Epidermal melanocyte (primary cell): ENCODE data around the gene SCARB1.

Experiments used
- DNase-seq: peaks from one replicate; pipeline ENCODE4 v3.0.0; 2011; ENCODE audit warnings: low spot score; ENCODE audit not compliant: insufficient read length

Gene SCARB1

DNA sequence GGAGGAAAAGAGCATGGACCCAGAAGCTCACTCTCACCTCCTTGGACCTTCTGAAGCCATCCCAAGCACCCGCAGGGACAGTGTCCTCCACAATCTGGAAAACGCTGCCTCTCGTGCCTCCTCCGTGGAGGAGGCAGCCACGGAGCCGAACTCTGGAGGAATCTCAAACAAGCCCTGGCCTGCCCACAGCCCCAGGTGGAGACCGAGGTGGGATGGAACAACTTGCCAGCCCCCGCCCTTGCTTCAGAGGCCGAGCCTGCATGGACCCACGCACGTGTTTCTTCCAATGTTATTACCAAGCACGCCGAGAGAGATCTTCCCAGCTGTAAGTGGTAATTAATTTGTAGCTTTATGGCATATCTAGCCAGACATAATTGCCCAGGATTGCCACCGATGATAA, 61.3 kb downstream of the SCARB1 start:
- DNase-seq, result no peak

DNA sequence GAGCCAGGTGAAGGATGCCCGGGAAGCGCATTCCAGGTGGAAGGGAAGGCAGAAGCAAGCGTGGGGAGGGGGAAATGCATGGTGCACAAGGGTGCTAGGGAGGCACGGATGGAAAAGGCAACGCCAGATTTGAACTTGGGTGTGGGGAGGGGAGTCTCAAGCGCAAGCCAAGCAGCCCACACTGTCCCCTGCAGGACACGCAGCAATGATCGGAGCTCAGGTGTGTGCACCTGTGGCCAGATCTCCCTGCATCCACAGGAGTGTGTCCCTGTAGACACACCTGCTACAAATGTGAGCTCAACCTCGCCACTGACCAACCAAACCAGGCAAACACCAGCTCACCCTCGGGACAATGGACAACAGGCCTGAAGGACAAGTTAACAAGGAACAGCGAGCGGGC, 63.2 kb downstream of the SCARB1 start:
- DNase-seq, result no peak

DNA sequence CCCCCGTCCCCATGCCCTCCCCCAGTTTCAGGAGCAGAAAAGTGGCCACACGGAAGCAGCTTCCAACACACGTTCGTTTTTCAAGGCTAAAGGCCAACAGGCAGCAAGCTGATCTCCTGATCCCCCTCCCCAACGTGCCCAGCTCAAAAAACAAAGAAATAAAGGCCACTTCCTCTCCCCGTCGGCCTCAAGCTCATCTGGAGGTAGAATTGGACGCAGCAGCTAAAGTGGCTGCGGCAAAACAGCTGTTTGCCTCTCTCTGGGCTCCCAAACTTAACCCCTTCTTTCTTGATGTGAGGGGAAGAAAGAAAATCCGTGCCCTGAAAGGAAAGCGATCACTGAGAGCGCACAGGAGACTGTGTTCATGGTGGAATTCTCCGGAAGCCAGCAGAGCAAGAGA, 66.3 kb downstream of the SCARB1 start:
- DNase-seq, result no peak

DNA sequence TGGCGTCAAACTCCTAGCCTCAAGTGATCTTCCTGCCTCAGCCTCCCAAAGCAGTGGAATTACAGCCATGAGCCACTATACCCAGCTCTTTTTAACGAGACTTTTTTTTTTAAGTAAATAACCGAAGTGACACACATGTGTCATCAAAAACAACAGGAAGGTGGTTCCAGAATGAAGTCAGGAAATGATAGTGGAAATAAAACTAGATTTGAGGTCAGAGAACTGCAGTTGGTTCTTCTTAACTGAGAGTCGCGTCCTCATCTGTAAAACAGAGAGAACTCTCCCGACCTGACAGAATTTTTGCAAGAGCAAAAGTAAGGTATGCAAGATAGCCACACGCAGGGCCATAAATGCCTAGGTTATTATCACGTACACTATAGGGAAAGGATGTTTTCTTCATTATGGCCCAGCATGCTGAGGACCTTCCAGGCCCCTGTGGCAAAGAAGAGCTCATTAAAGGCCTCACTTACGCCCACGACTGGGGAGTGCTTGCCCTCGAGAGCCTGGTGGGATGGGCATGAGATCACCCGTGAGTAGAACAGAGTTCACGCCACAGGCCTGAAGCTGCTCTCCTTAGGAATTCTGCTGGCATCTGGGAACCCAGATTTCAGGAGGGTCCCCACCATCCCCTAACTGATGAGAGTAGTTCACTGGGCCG, 67.2 kb downstream of the SCARB1 start:
- DNase-seq, result no peak

DNA sequence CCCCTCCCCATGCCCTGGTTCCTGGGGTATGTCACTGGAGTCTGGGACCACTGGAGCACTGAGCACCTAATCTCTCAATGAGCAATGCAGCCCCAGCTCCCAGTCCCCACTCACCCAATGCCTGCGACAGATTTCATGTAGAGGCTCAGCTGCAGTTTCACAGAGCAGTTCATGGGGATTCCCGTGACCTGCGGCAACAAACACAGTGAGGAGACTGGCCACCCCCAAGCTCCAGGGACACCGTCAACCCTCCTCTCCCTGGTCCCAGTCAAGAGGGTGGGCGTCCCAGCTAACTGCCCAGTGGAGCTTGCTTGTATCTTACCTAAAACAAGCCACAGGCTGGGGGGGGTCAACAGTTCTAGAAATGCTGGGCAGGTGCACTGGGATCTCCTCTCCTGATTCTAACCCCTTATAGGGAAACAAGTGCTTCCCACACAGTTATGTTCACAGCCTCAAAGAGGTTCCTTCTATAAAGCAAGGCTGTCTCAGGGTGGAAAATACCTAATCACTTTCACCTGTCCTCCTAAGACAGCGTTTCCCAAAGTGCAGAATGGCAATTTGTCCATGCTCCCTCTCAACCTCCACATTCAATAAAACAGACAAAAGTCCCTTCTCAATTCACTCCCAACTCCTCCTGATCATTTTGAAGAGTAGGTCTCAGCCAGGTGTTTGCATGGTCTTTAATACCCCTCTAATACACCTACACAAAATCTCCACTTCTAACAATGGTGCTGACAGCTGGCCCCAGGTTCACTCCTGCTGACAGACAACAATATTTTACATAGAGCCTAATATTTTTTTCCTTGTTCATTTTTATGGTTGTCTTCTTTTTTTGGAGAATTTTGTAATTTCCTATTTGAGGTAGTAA, 68.3 kb downstream of the SCARB1 start:
- no peak for DNase-seq

DNA sequence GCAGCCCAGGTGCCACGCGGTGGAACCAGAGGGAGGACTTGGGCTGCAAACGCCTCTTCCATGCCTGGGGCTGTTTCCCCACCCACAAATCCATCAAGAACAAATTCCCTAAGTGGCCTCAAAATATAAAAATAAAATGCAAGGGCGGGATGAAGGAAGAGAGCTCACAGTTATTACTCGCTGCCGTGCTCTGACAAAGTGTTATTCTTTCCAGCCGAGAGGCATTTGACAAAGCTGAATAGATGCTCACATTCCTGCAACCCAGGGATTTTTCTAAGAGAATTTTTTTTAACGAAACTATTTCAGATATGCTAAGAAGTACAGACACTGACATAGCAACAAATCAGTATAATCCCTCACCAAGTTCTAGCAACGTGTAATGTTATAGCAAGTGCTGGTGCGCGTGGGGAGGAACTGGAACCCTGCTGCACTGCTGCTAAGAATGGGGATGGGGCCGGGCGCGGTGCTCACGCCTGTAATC, 70.7 kb downstream of the SCARB1 start:
- peak; percentile 45 for DNase-seq

DNA sequence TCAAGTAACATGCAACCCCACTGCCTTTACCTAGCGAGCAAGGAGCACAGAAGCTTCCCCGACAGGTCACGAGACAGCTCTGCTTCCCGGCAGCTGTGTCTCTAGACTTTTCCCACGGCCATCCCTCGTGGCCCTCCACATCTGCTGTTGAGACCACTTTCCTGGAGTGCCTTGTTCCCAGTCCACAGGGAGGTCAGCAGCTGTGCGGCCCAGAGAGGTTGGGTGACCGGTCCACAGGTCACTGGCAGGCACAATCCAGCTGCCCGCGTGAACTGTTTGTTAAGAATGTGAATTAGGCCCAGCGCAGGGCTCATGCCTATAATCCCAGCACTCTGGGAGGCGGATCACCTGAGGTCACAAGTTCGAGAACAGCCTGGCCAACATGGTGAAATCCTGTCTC, 71.5 kb downstream of the SCARB1 start:
- no peak for DNase-seq

DNA sequence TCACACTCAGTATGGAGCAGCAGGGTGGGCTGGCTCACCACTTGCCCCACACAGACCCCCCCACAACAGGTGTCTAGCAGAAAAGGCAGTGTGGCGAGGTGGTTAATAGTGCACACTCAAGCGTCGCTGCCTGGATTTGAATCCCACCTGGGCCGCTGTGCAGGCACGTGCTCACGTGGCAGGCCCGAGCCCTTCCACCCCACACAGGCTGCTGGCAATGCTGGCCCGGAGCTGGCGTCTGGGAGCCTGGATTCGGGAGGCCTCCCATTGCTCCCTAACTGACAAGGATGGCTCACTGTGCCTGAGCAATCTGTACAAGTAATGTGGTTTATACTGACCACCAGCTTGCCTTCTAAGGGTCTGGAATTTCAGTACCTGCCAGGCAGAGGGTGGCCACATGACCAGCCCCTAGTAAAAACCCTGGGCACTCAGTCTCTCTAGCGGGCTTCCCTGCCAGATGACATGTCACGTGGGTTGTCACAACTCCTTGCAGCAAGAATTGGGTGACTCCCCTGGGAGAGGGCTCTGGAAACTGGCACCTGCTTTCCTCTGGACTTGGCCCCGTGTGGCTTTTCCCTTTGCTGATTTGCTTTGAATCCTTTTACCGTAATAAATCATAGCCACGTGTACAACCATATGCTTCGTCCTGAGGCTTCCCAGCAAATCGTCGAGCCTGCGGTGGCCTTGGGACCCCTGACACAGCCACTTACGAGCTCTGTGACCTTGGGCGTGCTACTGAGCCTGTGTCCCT, 72.8 kb downstream of the SCARB1 start:
- no peak for DNase-seq

DNA sequence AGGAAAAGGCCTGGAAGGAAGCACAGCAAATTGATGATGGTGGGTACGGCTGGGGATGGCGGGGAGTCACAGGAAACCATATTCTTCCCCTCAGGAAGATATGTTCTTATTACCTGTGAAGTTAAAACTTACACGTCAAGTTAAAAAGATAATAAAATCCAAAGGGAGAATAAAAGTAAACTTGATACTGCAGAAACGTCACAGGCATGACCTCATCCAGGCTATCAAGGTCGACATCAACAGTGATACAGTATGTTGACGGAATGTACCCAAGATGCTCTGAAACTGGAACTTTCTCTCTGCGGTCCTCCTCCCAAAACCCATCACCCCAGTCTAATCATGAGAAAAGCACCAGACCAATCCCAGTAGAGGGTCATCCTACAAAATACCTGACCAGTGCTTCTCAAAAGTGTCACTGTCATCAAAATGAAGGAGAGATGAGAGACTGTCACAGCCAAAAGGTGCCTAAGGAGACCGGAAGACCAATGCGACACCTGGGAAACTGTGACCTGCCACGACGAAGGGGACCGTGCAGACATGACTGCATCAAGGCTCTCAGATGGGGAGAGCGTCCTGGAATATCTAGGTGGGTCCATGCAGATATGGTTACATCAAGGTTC, 74.6 kb downstream of the SCARB1 start:
- no peak for DNase-seq

DNA sequence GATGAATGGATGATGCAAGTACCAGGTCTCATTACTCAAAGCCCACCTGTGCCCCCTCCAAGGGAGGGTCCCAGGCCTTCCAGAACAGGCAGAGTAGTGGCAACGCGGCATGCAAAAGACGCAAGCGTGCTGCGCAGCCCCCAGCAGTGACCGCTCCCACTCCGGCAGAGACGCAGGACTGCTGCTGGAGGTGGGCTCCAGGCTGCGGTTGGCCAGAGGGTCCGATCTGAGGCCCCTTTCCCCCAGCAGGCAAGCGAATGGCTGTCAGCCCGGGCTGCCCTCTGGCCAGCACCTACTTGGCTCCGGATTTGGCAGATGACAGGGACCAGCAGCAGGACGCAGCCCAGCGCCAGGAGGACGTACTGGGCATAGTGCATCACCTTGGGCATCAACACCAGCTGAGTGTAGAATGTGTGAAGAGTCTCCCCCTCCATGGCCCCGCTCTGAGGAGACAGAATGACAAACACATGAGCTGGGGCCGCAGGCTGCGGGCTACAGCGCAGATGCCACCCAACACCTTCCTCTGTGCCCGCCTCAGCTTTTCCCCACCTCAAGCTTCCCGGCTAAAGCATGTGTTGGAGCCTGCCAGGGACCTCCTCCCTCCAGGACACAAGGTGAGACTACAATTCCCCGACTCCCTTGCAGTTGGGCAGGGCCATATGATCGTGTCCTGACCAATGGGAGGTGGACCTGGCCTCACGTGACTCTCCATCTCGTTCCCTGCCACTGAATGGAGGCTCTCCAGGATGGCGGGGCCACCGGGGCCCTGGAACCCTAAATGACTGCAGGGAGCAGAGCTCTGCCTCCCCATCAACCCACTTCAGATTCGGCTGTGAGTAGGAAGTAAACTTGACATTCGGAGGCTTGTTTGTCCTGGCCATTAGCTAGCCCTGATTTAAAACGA, 77.4 kb downstream of the SCARB1 start:
- DNase-seq, result peak; percentile 72

DNA sequence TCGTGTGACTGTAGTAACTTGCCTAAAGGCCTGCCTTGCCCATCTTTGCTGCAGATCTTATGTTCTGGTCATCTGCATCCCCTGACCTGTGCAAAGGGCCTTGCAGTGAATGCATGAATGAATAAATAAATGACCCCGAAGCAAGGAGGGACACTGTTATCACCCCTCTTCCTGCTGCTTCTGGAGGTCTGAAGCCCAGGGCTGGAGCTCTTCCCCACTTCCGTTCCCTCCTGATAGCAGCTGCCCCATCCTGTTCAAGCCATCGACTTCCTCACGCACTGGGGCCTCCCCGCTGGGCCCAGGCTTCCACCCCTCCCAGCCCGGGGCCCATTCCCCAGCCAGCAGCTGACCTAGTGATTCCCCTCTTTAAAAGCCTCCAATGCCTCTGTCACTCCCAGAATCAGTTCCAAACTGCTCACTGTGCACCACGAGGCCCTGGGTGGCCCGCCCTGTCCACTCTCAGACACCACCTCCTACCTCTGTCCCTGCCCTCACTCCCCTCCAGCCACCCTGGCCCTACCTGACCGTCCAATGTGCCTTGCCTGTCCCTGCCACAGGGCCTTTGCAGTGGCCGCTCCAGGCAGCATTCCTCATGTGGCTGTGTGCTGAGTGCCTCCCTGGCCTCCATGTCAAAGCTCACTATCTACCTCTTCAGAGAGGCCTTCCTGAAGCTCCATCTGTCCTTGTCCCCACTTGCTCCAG, 78.6 kb downstream of the SCARB1 start:
- no peak for DNase-seq

DNA sequence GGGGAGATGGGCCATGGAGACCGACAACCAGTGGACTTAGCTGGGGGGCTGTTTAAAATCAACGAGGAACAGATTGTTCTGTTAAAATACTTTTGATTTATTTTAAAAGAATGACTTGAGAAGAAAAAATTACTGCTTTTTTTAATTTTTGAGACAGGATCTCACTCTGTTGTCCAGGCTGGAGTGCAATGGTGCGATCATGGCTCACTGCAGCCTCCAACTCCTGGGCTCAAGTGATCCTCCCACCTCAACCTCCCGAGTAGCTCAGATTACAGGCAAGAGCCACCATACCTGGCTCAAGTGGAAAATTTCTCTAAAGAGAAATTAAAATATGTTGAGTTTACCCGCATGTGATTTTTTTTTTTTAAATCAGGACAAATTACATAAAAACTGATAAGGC, 80.6 kb downstream of the SCARB1 start:
- DNase-seq, result no peak

DNA sequence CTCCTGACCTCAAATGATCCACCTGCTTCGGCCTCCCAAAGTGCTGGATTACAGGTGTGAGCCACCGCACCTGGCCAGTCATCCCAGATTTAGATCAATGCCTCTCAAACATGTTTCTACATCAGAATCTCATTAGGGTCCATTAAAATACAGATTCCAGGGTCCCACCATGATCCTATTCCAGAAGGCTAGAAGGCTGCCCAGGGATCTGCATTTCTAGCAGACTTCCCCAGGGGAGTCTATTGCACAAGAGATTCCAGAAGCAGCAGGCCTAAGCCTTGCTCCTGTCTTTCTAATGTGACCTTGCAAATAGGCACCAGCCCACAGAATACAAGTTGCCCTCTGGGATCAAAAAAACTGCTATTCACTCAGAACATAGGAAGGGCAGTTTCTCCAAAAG, 81.5 kb downstream of the SCARB1 start:
- DNase-seq, result no peak

DNA sequence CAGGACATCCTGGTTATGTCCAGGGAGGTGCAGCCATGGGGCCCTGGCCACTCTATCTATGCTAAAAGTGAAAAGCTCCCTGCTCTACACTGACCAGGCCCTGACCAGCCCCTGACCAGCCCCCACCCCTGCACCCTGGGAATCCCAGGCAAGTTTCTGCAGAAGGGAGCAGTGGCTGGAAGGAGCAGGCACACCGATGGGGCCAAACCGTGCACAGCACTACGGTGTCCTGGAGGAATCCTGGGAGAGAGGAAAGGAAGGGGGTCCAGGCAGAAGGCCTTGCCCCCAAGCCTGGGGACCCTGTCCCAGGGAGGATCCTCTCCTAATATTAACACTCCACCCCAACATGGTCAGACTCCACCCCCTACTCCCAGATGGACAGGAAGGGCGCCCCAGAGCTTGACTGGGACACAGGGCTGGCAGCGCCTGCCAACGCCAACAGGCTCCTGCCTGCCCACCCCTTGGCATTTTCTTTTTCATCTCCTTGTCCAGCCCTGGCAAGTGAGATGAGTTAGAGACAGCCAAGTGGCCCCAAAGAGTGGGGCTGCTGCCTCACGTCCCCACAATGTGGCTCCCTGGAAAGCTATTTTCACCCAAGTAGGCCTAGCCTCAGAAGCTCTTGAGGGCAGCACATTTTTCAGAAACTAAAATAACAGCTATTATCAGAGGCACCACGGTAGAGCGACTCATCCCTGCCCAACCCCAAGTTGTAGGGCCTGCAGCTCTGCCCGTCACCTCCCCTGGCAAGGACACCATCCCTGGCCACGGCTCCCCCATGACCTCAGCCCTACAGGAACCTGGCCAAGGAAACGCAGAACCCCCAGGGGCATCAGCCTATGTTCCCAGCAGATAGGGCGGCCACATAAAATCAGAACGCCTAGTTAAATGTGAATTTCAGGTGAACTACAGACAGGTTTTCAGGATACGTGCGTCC, 82.6 kb downstream of the SCARB1 start:
- no peak for DNase-seq

DNA sequence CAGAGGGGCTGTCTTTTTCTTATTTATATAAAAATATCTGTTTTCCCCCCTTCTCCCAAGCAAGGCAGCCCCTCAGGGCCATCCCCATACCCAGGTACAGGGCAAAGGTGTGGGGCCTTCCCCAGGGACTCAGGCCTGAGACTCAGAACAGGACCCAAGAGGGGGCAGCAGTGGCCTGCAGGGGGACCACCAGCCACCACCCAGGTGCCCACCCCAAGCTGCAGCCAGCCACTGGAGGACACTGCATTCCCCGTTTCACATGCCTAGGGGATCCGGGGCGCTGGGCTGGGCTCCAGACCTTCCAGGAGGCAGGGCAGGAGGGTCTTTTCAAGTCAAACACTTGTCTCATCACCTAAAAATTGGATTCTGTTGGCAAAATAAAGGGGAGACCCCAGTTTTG, 83.3 kb downstream of the SCARB1 start:
- no peak for DNase-seq

DNA sequence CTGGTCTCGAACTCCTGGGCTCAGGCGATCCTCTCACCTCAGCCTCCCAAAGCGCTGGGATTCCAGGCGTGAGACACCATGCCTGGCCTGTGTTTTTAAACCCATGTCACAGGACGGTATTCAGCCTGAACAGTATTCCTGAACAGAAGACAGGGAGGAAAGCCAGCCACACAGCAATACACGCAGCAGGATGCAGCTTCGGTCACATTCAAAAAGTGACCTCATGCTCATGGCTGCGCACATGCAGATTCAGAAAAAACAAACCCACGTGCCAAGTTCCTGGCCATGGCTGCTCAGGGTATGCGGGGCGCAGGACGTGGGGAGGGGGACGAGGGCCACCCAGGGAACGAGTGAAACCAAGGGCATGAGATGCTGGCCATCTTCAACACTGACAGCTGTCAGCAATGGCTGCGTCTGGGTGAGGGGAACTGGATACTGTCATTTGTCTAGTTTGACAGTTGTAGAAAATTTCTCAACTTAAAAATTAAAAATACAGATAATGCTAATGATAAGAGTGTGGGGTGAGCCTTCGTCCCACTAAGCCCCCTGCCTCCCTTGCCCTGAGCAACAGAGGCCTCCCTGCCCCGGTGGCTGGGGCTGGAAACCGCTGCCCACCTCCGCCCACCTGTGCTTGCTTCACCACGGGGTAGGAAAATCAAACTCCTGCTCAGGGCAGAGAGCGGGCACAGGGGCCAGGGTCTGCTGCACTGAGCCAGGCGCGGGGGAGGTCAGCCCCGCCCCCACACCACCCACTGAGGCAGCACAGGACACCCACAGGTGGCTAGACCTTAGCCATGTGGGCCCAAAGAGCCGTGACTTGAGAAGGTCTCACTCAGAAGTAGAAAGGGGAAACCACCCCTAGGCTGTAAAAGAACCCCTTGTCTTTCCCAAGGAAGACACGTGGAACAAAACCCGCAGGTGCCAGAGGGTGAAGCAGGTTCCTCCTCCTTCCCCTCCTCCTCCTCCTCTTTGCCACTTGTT, 84.2 kb downstream of the SCARB1 start:
- DNase-seq, result no peak

DNA sequence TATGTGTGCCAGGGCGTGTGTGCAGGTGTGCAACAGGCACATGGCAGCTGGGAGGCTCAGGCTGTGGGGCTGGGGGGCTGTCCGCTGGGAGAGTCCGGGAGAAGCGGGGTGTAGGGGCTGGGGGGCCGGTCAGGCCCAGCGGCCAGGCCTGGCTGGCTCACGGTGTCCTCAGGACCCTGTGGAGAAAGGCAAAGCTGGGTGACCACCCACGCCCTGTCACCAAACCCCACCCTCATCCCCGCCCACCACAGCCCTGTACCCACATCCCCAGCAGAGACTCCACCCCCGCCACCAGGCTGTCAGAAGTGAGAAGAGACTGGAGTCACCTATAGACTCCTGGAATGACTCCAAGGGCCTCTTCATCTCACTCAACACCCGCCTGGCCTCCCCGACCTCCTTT, 85.3 kb downstream of the SCARB1 start:
- no peak for DNase-seq
